Testis (tissue), 2 donors: Measurements from ENCODE around the gene PKD2L2.

Experiments used
- POLR2A ChIP-seq: fragments of 450-650 bp; IDR thresholded peaks from one replicate; pipeline ENCODE4 v1.6.1; 2017; ENCODE audit warnings: antibody characterized with exemption, mild to moderate bottlenecking, moderate library complexity
- TF ChIP-seq, protein P1 (sequence below), 3 experiments: fragments of 450-650 bp in 2 of 3; fragments of 200-600 bp in 1 of 3; sonication (generic) in 1 of 3; IDR thresholded peaks; one replicate each; pipeline ENCODE4 v1.5.1; 2016 to 2019; ENCODE audit warnings: antibody characterized with exemption in 3 of 3, mild to moderate bottlenecking in 2 of 3, moderate library complexity in 1 of 3

DNA sequence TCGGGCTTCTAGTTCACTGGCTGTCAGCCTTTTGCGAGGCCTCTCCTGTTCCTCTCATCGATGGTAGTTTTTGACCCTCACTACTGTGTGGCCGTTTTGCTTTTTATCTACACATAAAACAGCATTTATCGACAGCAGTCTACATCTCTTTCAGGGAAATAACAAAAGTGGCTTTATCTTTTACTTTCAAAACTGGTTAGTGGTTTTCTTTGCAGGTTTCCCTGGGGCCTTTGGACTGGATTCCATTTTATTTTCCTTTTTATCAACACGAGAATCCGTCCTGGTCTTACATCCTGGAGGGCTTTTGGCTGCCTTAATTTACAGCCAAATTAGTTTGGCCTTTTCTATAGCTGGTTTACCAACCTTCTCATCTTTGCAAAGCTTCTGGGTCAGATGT lies 793 bp upstream of the PKD2L2 start:
- TF ChIP-seq, protein P1, sequence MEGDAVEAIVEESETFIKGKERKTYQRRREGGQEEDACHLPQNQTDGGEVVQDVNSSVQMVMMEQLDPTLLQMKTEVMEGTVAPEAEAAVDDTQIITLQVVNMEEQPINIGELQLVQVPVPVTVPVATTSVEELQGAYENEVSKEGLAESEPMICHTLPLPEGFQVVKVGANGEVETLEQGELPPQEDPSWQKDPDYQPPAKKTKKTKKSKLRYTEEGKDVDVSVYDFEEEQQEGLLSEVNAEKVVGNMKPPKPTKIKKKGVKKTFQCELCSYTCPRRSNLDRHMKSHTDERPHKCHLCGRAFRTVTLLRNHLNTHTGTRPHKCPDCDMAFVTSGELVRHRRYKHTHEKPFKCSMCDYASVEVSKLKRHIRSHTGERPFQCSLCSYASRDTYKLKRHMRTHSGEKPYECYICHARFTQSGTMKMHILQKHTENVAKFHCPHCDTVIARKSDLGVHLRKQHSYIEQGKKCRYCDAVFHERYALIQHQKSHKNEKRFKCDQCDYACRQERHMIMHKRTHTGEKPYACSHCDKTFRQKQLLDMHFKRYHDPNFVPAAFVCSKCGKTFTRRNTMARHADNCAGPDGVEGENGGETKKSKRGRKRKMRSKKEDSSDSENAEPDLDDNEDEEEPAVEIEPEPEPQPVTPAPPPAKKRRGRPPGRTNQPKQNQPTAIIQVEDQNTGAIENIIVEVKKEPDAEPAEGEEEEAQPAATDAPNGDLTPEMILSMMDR (IDR thresholded peaks at IDR 0.05), result no peak
- TF ChIP-seq POLR2A, result no peak
